OCI-LY7 (cell line): ENCODE data around the gene ZNF212.

Source experiments
- CTCF ChIP-seq: fragments of 200-600 bp; sonication (generic); conservative IDR thresholded peaks from 2 replicates; pipeline ENCODE4 v1.5.1; 2014; ENCODE audit warnings: mild to moderate bottlenecking, antibody characterized with exemption, low read length, moderate library complexity, mixed read lengths
- EZH2phosphoT487 ChIP-seq: fragments of 200-600 bp; sonication (generic); IDR thresholded peaks from 2 replicates; pipeline ENCODE4 v1.6.1; 2018; ENCODE audit warnings: low read depth, borderline replicate concordance, mild to moderate bottlenecking, mixed run types, antibody characterized with exemption, low read length, moderate library complexity, mixed read lengths

DNA sequence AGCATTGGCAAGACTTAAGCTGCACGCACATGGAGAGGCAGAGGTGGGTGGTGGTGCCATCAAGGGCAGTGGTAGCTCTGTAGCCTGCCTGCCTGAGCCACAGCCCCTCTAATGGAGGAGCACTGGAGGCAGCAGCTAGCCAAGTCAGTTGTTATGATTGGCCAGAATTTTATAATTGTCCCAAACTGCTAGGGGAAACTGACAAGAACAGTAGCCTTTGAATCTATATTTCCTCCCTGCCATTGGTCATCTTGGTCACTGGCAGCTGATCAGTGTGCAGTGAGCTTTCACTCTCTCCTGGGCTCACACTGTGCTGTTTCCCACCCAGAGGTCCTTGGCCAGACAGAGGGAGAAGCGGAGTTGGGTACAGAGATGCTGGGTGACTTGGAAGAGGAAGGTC, 12.9 kb downstream of the ZNF212 start:
- TF ChIP-seq CTCF (no peak), EZH2phosphoT487 (no peak)
